Stimulated activated CD4-positive, alpha-beta T cell treated with anti-CD3 and anti-CD28 coated beads, Interleukin-1b, Interleukin-23, amount 100 ng/mL, for 48 hours (primary cell): ENCODE data around the gene ASB1.

Source experiments
- DNase-seq: peaks from one replicate; pipeline ENCODE4 v3.0.0-alpha.2; 2020

ASB1 gene

DNA sequence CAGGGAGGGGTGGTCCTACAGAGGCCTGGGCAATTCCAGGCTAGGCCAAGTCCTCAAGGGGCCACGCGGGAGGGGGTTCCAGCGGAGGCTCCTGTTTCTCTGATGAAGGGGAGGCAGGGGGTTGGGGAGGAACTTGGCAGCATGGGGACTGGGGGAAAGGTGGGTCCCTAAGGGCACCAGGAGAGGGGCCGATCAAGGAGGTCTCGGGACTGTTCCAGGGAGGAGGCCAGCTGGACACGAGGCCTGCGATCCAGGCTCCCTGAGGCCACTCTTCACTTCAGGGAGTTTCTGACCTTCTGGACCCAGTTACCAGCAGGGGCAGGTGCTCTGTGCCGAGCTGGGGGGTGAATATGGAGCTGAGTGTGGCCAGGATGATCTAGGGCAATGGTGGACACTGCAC lies 71.5 kb downstream of the ASB1 start:
- no peak for DNase-seq

- no peak for DNase-seq
These were observed 72.1 kb downstream of the ASB1 start for GRCh38 chr2:238498691-238499295.

DNA sequence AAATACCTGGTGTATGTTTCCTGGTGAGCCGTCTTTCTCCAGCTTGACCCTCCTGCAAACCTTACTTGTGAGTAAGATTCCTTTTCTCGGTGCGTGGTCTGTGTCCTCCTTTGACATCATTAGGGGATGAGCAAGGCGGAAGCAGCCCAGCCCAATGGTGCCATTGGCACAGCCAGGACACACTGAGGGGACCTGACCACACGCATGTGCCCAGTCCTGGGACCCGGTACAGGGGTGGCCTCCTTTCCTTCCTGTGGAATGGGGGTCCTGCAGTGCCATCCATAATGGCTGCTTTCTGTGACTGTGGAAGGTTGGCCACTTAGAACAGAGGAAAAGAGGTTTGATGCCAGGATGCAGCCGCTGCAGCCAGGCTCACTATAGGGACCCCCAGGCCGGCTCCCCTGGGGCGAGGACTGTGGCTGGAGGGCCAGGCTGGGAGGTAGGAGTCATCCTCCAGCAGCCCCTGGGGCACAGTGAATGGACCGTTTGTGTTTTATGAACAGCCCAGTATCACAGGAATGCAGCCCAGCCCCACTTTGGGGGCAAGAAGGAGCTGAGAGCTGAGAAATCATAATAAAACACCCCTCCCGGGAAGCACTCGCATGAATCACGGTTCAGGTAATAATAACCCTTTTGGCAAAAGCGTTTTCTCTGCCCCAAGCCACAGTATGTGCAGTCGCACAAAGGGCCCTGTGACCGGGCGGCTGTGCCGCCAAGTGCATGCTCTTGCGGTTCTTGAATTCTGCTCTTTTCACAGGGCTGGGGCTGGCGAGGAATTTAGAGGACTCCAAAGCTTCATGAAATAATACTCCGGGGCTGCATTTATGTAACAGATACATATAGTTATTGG lies 73.2 kb downstream of the ASB1 start:
- DNase-seq = no peak

DNA sequence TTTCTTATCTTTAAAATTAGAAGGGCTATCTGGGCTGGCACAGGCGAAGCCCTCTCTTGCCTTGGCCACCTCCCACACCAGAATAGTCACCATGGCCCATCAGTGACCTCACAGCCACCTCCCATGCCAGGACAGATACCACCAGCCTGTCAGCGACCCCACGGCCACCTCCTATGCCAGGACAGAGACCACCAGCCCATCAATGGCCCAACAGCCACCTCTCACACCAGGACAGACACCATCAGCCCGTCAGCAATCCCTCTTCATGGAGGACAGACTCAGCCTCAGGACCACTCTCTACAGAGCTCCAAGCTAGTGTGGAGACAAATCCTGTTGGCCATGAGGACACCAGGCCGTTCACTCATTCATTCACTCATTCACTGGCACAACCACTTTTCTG lies 74.6 kb downstream of the ASB1 start:
- DNase-seq = no peak
